Measurements from ENCODE around the gene ITGAL.

DNA sequence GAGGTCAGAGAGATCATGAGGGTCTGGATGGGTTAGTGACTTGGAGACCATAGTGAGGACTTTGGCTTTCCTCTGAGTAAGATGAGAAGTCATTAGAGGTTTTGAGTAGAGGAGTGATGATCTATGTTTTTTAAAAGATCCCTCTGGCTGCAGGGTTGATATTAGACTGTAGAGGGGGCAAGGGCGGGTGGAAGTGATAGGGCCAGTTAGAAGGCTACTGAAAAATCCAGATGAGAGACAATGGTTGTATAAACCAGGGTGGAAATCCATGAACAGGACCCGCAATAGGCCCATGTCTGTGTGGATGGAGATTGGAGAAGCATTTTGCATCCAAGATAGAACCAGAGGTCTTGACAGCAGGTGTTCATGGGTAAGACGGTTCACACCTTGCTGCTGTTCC is 9.8 kb downstream of the ITGAL start:
- TF ChIP-seq BHLHE40 (IDR thresholded peaks at IDR 0.05; ENCODE audit: borderline replicate concordance): no peak
- no peak for TF ChIP-seq ARNT (IDR thresholded peaks at IDR 0.05)
- no peak for TF ChIP-seq NFRKB (IDR thresholded peaks at IDR 0.05)
- no peak for TF ChIP-seq SP1 (IDR thresholded peaks at IDR 0.05)
- TF ChIP-seq ZNF384 (IDR thresholded peaks at IDR 0.05): no peak
- no peak for TF ChIP-seq L3MBTL2 (conservative IDR thresholded peaks at IDR 0.05)
